Sigmoid colon (tissue), 7 donors: ENCODE data around the gene ACTR6. TPM values are rescaled to one million over a fixed set of nuclear protein-coding genes. Genes with fewer than 3 reads are reported as not detected.
"Not testable (repeated sequence)": the region's sequence is repeated elsewhere in the genome, so short reads cannot be mapped to it uniquely, and the experiment has no call there.

Source experiments
- DNase-seq: peaks from one replicate; pipeline ENCODE4 v3.0.0-alpha.2; 2019
- H3K27ac ChIP-seq, 4 donors: fragments of 200-600 bp; sonication (generic); one replicate each; pipeline ENCODE4 v1.5.1; 2016 to 2019; ENCODE audit warnings: mild to moderate bottlenecking in 1 of 4
- H3K27me3 ChIP-seq, 3 donors: fragments of 200-600 bp; sonication (generic); one replicate each; pipeline ENCODE4 v1.5.1; 2019; ENCODE audit warnings: mild to moderate bottlenecking in 1 of 3
- H3K36me3 ChIP-seq, 4 donors: fragments of 200-600 bp; sonication (generic); one replicate each; pipeline ENCODE4 v1.5.1; 2016 to 2019
- H3K4me1 ChIP-seq, 4 donors: fragments of 200-600 bp; sonication (generic); one replicate each; pipeline ENCODE4 v1.5.1; 2017 to 2019
- H3K4me3 ChIP-seq, 4 donors: fragments of 200-600 bp; sonication (generic); one replicate each; pipeline ENCODE4 v1.5.1; 2017 to 2019; ENCODE audit warnings: mild to moderate bottlenecking in 2 of 4, moderate library complexity in 1 of 4
- H3K9me3 ChIP-seq, 4 donors: fragments of 200-600 bp in 3 of 4; sonication (generic) in 3 of 4; one replicate each; pipeline versions ENCODE4 v1.5.1 to v1.6.1; 2013 to 2019
- CTCF ChIP-seq, 4 experiments: fragments of 450-650 bp in 3 of 4; fragments of 200-600 bp in 1 of 4; IDR thresholded peaks; one replicate each; pipeline ENCODE4 v1.5.1; 2016 to 2019; ENCODE audit warnings: antibody characterized with exemption in 4 of 4, mild to moderate bottlenecking in 3 of 4, moderate library complexity in 2 of 4
- EP300 ChIP-seq, 4 donors: sonication (generic); formaldehyde crosslinking; IDR thresholded peaks; one replicate each; pipeline ENCODE4 v1.6.1; 2017; ENCODE audit warnings: antibody characterized with exemption in 4 of 4
- POLR2A ChIP-seq, 2 donors: fragments of 450-650 bp; IDR thresholded peaks; one replicate each; pipeline ENCODE4 v1.6.1; 2016; ENCODE audit warnings: antibody characterized with exemption in 2 of 2, mild to moderate bottlenecking in 2 of 2, moderate library complexity in 2 of 2
- POLR2AphosphoS5 ChIP-seq, 4 donors: sonication (generic); formaldehyde crosslinking; IDR thresholded peaks; one replicate each; pipeline ENCODE4 v1.6.1; 2017; ENCODE audit warnings: antibody characterized with exemption in 4 of 4
- WGBS, 2 donors: extraction: QIAGEN DNeasy Blood & Tissue Kit; methylation state at CpG; one replicate each; pipeline ENCODE4 v1.1.7; 2013; 5-methylcytosine and 5-hydroxymethylcytosine counted together
- intact Hi-C: fragments of 100-400 bp; cut with DNase I; formaldehyde crosslinking; loops from one replicate; pipeline ENCODE4 v1.15.1; 2023
- polyA plus RNA-seq, 3 donors: library from polyadenylated mRNA; stranded (reverse); fragments of 200-250 nt; gene quantifications; one replicate each; pipeline ENCODE4 v1.2.3, GENCODE V29; 2013
- total RNA-seq, 4 donors: library from RNA; depleted of rRNA; stranded (reverse); fragments of >200 nt; gene quantifications; one replicate each; pipeline ENCODE4 v1.1.0, GENCODE V29; 2016
- donor health status: healthy with polysubstance abuse.
- donor health status: Bipolar disorder and iron deficiency.
- donor health status: healthy.

The ACTR6 gene
- total and polyA plus RNA-seq, 7 donors: 9.1 to 37.5 (median 24.2) TPM

GRCh38 chr12:100187068-100187467 is 13.5 kb upstream of the ACTR6 start:
- H3K4me3 ChIP-seq: no peak overlapping the region
- no peaks in the 10 kb centered on the region for H3K36me3 ChIP-seq
- no peak for DNase-seq
- 94 to 96% methylated on average over 5 of the region's 5 CpGs for WGBS, 2 donors
- H3K27me3 ChIP-seq: no peaks in the 10 kb centered on the region
- intact Hi-C loops: no loop called here
- peak overlapping the region in 2 of 4 donors; percentile 59 to 70 for H3K27ac ChIP-seq
- peaks cover 0 to 25% (median 22%) of the 10 kb centered on the region in 4 donors for H3K4me1 ChIP-seq
- no peak for TF ChIP-seq POLR2A (IDR thresholded peaks at IDR 0.05)
- no peak for TF ChIP-seq CTCF (IDR thresholded peaks at IDR 0.05)
- no peak for TF ChIP-seq POLR2AphosphoS5 (IDR thresholded peaks at IDR 0.05)
- no peak for TF ChIP-seq EP300 (IDR thresholded peaks at IDR 0.05)
- no peaks in the 10 kb centered on the region for H3K9me3 ChIP-seq

- intact Hi-C loops: no loop called here
- peaks cover 0 to 25% (median 22%) of the 10 kb centered on the region in 4 donors for H3K4me1 ChIP-seq
- no peaks in the 10 kb centered on the region for H3K9me3 ChIP-seq
- no peak for TF ChIP-seq EP300 (IDR thresholded peaks at IDR 0.05)
- no peak for TF ChIP-seq CTCF (IDR thresholded peaks at IDR 0.05)
- no peak for TF ChIP-seq POLR2A (IDR thresholded peaks at IDR 0.05)
- no peak for TF ChIP-seq POLR2AphosphoS5 (IDR thresholded peaks at IDR 0.05)
- no peaks in the 10 kb centered on the region for H3K27me3 ChIP-seq
- H3K27ac ChIP-seq: no peak overlapping the region
- no peak overlapping the region for H3K4me3 ChIP-seq
- DNase-seq: no peak
- H3K36me3 ChIP-seq: no peaks in the 10 kb centered on the region
- 73 to 89% methylated on average over 5 of the region's 5 CpGs for WGBS, 2 donors
These were observed 12.6 kb upstream of the ACTR6 start for GRCh38 chr12:100187857-100188519.

GRCh38 chr12:100188888-100189635 is 11.6 kb upstream of the ACTR6 start:
- DNase-seq, H3K27ac ChIP-seq, intact Hi-C loops, H3K36me3 ChIP-seq, H3K27me3 ChIP-seq, H3K4me3 ChIP-seq, H3K9me3 ChIP-seq: not testable (repeated sequence)
- peaks cover 0 to 25% (median 22%) of the 10 kb centered on the region in 4 donors for H3K4me1 ChIP-seq
- 86 to 92% methylated on average over 11 of the region's 11 CpGs for WGBS, 2 donors

- Histone ChIP-seq H3K27me3 (no peaks in the 10 kb centered on the region), H3K4me1 (peaks cover 0 to 21% (median 18%) of the 10 kb centered on the region in 4 donors), H3K27ac (no peak overlapping the region), H3K4me3 (no peak overlapping the region), H3K36me3 (no peaks in the 10 kb centered on the region), H3K9me3 (no peaks in the 10 kb centered on the region)
- WGBS, 2 donors: 90 to 96% methylated on average over 13 of the region's 13 CpGs
- intact Hi-C loops: no loop called here
- no peak for TF ChIP-seq CTCF (IDR thresholded peaks at IDR 0.05)
- TF ChIP-seq POLR2AphosphoS5 (IDR thresholded peaks at IDR 0.05): no peak
- DNase-seq: no peak
These were observed 10.8 kb upstream of the ACTR6 start for GRCh38 chr12:100189636-100190394.

GRCh38 chr12:100193085-100193484 is 7.5 kb upstream of the ACTR6 start:
- WGBS, 2 donors: 96% methylated on average over 1 of the region's 1 CpG
- Histone ChIP-seq H3K4me3 (no peak overlapping the region), H3K9me3 (no peaks in the 10 kb centered on the region), H3K36me3 (peaks cover 0 to 6% (median 0%) of the 10 kb centered on the region in 4 donors), H3K27me3 (no peaks in the 10 kb centered on the region), H3K27ac (no peak overlapping the region), H3K4me1 (no peaks in the 10 kb centered on the region)
- intact Hi-C loops: no loop called here
- DNase-seq: no peak
- TF ChIP-seq EP300 (IDR thresholded peaks at IDR 0.05) (no peak), POLR2AphosphoS5 (IDR thresholded peaks at IDR 0.05) (no peak), CTCF (IDR thresholded peaks at IDR 0.05) (no peak), POLR2A (IDR thresholded peaks at IDR 0.05) (no peak)
